HEK293T (cell line): ENCODE measurements around the gene CTXND1.

Experiments
- CTCF ChIA-PET: fragments of 350-600 bp; formaldehyde crosslinking; extraction: SDS; loops from one replicate; lab custom pipeline; 2021; ENCODE audit warnings: antibody characterized with exemption, inconsistent platforms; lab: Yijun Ruan, JAX
- POLR2A ChIA-PET: fragments of 350-600 bp; formaldehyde crosslinking; extraction: SDS; loops from one replicate; lab custom pipeline; 2020; ENCODE audit warnings: antibody characterized with exemption, inconsistent platforms; lab: Yijun Ruan, JAX
- DNase-seq: peaks from one replicate; pipeline ENCODE4 v3.0.0; 2012; ENCODE audit warnings: mixed read lengths; ENCODE audit errors: extremely low spot score
- BHLHE40 ChIP-seq: fragments of 450-650 bp; IDR thresholded peaks from 2 replicates; pipeline ENCODE4 v1.6.1; 2016; ENCODE audit warnings: mild to moderate bottlenecking, moderate library complexity, borderline replicate concordance
- CTBP1 ChIP-seq: fragments of 450-650 bp; IDR thresholded peaks from 2 replicates; pipeline ENCODE4 v1.6.1; 2016; ENCODE audit warnings: borderline replicate concordance
- ELF4 ChIP-seq: fragments of 450-650 bp; IDR thresholded peaks from 2 replicates; pipeline ENCODE4 v1.6.1; 2017; ENCODE audit warnings: antibody characterized with exemption
- FOXA1 ChIP-seq: fragments of 450-650 bp; IDR thresholded peaks from 2 replicates; pipeline ENCODE4 v1.6.1; 2016; ENCODE audit warnings: mild to moderate bottlenecking
- FOXK2 ChIP-seq: fragments of 450-650 bp; IDR thresholded peaks from 2 replicates; pipeline ENCODE4 v1.6.1; 2016; ENCODE audit warnings: mild to moderate bottlenecking
- FOXM1 ChIP-seq: fragments of 450-650 bp; IDR thresholded peaks from 2 replicates; pipeline ENCODE4 v1.6.1; 2017; ENCODE audit warnings: mild to moderate bottlenecking, borderline replicate concordance
- HDGF ChIP-seq: fragments of 450-650 bp; IDR thresholded peaks from 2 replicates; pipeline ENCODE4 v1.6.1; 2017; ENCODE audit warnings: antibody characterized with exemption, borderline replicate concordance
- L3MBTL2 ChIP-seq: fragments of 450-650 bp; conservative IDR thresholded peaks from 2 replicates; pipeline ENCODE4 v1.6.1; 2016; ENCODE audit warnings: mild to moderate bottlenecking
- LEF1 ChIP-seq: fragments of 450-650 bp; IDR thresholded peaks from 2 replicates; pipeline ENCODE4 v1.6.1; 2017; ENCODE audit warnings: mild to moderate bottlenecking, borderline replicate concordance
- SP1 ChIP-seq: fragments of 450-650 bp; IDR thresholded peaks from 2 replicates; pipeline ENCODE4 v1.6.1; 2017
- ZNF384 ChIP-seq: fragments of 450-650 bp; IDR thresholded peaks from 2 replicates; pipeline ENCODE4 v1.6.1; 2016

CTXND1 gene

GRCh38 chr15:80151576-80151975 lies 100.4 kb downstream of the CTXND1 start:
- TF ChIP-seq LEF1 (no peak), CTBP1 (0 out of 2 replicates have a peak, but pooled peaks have one; percentile 9), HDGF (no peak), L3MBTL2 (no peak), ZNF384 (no peak), FOXM1 (no peak), FOXK2 (no peak)
- no peak for DNase-seq
- ChIA-PET POLR2A (interaction anchor here (1.2 to 1.7 kb wide), 2 partner anchors 10 to 15 kb away, joined by 4 to 6 read pairs; no protein-coding TSS in a partner anchor), CTCF (interaction anchor here (1.2 kb wide), 1 partner anchor 20 kb away, joined by 3 read pairs; no protein-coding TSS in a partner anchor)

GRCh38 chr15:80151148-80151547 lies 100.9 kb downstream of the CTXND1 start:
- TF ChIP-seq CTBP1 (no peak), ELF4 (no peak), FOXA1 (no peak), ZNF384 (no peak), L3MBTL2 (no peak), SP1 (no peak), BHLHE40 (no peak)
- CTCF ChIA-PET, result interaction anchor here (1.2 kb wide), 1 partner anchor 20 kb away, joined by 3 read pairs; no protein-coding TSS in a partner anchor
- POLR2A ChIA-PET, result interaction anchor here (1.6 to 2.6 kb wide), 2 partner anchors 92 to 228 kb away, joined by 4 to 9 read pairs; partner anchors contain the start of gene ZFAND6
- DNase-seq, result no peak
